ENCODE results near the gene TBC1D22A. TPM values are rescaled to one million over a fixed set of nuclear protein-coding genes. Genes with fewer than 3 reads are reported as not detected.

Gene TBC1D22A
- total and polyA plus RNA-seq, 9 donors, result 12.5 to 25.6 (median 18.5) TPM

DNA sequence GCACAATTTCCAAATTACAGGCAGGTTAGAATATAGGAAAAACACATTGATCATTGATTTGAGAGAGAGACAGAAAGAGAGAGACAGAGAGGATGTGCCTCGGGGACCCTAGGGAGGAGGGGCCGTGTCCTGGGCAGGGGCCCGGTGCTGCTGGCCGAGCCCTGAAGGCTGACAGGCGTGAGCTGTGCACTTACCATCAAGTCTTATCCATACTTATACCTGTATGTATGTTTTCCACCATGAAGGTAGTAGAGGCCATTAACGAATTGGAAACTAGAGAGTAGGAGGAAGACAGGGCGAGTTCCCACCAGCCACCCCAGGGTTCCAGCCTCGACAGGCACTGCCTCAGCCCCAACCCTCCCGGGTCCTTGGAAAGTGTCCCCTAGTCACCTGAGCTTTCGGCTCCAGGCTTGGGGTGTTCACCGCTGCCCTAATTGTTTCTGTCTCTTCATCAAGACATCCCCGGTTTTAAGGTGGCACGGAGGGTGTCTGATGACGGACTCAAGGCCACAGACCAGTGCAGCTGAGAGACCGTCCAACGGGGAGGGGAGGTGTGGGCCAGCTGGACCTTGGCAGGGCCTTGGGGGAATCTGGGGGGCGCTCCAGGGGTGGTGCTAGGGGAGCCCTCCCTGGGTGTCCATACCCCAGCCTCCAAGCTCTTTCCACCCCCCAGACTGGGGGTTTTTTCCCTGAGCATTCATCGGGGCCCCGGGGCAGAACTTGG lies 431.3 kb downstream of the TBC1D22A start:
- Histone ChIP-seq H3K4me1 (ENCODE audit: insufficient read depth) (peaks cover 2% of the 10 kb centered on the region), H3K9me3 (no peaks in the 10 kb centered on the region), H3K27ac (no peak overlapping the region), H3K4me3 (no peak overlapping the region), H3K36me3 (no peaks in the 10 kb centered on the region), H3K27me3 (no peaks in the 10 kb centered on the region)
- intact Hi-C loops (cut with DNase I), result no loop called here
- WGBS, 3 donors, result 83 to 89% (median 87%) methylated on average over 19 of the region's 19 CpGs
- TF ChIP-seq, protein P1, sequence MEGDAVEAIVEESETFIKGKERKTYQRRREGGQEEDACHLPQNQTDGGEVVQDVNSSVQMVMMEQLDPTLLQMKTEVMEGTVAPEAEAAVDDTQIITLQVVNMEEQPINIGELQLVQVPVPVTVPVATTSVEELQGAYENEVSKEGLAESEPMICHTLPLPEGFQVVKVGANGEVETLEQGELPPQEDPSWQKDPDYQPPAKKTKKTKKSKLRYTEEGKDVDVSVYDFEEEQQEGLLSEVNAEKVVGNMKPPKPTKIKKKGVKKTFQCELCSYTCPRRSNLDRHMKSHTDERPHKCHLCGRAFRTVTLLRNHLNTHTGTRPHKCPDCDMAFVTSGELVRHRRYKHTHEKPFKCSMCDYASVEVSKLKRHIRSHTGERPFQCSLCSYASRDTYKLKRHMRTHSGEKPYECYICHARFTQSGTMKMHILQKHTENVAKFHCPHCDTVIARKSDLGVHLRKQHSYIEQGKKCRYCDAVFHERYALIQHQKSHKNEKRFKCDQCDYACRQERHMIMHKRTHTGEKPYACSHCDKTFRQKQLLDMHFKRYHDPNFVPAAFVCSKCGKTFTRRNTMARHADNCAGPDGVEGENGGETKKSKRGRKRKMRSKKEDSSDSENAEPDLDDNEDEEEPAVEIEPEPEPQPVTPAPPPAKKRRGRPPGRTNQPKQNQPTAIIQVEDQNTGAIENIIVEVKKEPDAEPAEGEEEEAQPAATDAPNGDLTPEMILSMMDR (IDR thresholded peaks at IDR 0.05), result no peak
- no peak for TF ChIP-seq POLR2A (IDR thresholded peaks at IDR 0.05)
- TF ChIP-seq EP300 (IDR thresholded peaks at IDR 0.05), result no peak
- peak in 2 of 5 donors; percentile 10 to 29 for DNase-seq

DNA sequence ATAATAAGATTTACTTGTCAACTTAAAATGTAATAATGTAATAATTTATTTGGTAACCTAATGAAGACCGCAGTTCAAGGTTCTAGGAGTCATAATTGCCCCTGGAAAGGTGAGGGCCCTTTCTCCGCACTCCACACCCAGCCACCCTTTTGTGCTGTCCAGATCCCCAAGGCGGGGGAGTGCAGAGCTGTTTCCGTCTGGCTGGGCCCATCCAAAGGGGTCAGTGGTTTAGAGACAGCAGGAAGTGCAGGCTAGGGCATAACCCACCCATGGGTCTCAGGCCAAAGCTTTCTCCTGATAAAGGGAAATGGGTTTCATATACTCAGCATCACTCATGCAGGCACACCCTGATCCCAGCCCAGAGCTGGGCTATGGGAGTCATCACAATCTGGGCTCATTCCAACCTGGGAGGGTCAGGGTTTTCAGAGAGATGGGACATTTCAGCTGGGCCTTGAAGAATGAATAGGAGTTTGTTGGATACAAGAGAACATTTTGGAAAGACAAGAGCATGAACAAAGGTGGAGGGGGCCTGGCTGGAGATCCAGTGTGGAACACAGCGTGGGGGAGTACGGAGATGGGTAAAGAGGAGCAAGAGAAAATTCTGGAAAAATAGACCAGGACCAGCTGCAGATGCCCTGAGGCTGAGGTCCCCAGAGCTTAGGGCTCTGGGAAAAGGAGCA lies 432.2 kb downstream of the TBC1D22A start:
- Histone ChIP-seq H3K27ac (no peak overlapping the region), H3K27me3 (no peaks in the 10 kb centered on the region), H3K9me3 (no peaks in the 10 kb centered on the region), H3K36me3 (no peaks in the 10 kb centered on the region), H3K4me3 (no peak overlapping the region), H3K4me1 (ENCODE audit: insufficient read depth) (peaks cover 2% of the 10 kb centered on the region)
- no peak for TF ChIP-seq EP300 (IDR thresholded peaks at IDR 0.05)
- TF ChIP-seq POLR2A (IDR thresholded peaks at IDR 0.05), result no peak
- TF ChIP-seq, protein P1 (IDR thresholded peaks at IDR 0.05), result no peak
- 93 to 96% (median 94%) methylated on average over 6 of the region's 6 CpGs for WGBS, 3 donors
- DNase-seq, result peak in 1 of 5 donors; percentile 4
- intact Hi-C loops (cut with DNase I), result no loop called here

DNA sequence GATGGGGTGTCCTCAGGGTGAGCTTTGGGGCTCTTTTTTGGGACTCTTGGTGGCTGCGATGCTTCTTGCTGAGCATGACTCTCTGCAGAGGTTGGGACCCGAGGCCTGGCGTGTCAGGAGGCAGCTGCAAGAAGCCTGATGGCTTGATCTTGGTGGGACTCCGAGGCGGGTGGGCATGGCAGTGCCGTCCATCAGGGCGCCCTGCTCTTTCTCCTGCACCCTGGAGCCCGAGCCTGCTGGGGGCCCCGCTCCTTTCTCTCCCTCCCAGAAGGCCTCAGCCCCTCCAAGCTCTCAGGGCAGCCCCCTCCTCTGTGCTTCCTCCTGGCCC lies 432.7 kb downstream of the TBC1D22A start:
- intact Hi-C loops (cut with DNase I), result no loop called here
- DNase-seq, result peak in 2 of 5 donors; percentile 6 to 27

DNA sequence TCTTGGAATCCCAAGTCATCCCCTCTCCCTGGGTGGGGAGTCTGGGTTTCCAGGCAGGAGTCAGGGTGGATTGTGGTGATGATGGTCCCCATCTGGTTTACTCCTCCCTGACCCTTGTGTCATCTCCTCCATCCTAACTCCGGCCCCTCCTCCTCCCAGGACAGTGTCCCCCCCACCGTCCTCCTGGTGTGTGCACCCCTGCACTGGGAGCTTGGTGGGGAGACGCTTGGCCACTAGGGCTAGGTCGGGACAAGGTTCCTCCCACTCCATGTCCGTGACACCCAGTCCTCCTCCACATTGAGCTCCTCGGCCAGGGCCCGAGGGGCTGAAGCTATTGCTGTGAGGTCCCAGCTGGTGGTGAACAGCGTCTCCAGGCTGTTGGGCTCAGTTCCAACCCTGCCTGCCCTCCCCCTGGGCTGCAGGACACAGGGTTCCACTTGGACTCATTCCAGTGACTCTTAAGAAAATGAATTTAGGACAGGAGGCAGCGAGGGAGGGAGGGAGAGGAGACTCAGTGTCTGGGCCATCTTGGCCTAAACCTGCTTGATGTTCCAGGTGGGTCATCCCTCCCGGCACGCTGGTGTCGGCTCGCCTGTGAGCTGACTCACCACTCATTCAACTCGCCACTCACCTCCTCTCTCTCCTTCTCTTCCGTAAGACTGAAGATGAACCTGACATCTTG lies 433.2 kb downstream of the TBC1D22A start:
- no peaks in the 10 kb centered on the region for H3K27me3 ChIP-seq
- TF ChIP-seq EP300 (IDR thresholded peaks at IDR 0.05) (no peak), POLR2A (IDR thresholded peaks at IDR 0.05) (no peak)
- TF ChIP-seq, protein P1 (IDR thresholded peaks at IDR 0.05), result no peak

More for the DNA sequence above, 432.7 kb downstream of the TBC1D22A start:
- TF ChIP-seq, protein P1 (IDR thresholded peaks at IDR 0.05), result no peak
- TF ChIP-seq POLR2A (IDR thresholded peaks at IDR 0.05) (no peak), EP300 (IDR thresholded peaks at IDR 0.05) (no peak)
- H3K27me3 ChIP-seq, result no peaks in the 10 kb centered on the region
- H3K36me3 ChIP-seq, result no peaks in the 10 kb centered on the region
- no peaks in the 10 kb centered on the region for H3K9me3 ChIP-seq
- WGBS, 3 donors, result 90 to 99% (median 97%) methylated on average over 9 of the region's 9 CpGs
- no peak overlapping the region for H3K27ac ChIP-seq
- no peak overlapping the region for H3K4me3 ChIP-seq
- H3K4me1 ChIP-seq (ENCODE audit: insufficient read depth), result peaks cover 3% of the 10 kb centered on the region

More for the DNA sequence above, 433.2 kb downstream of the TBC1D22A start:
- H3K9me3 ChIP-seq, result no peaks in the 10 kb centered on the region
- WGBS, 3 donors, result 37 to 48% (median 38%) methylated on average over 15 of the region's 15 CpGs
- intact Hi-C loops (cut with DNase I), result no loop called here
- DNase-seq, result peak in 3 of 5 donors; percentile 21 to 50 (median 41)
- H3K36me3 ChIP-seq, result no peaks in the 10 kb centered on the region
- no peak overlapping the region for H3K4me3 ChIP-seq
- H3K4me1 ChIP-seq (ENCODE audit: insufficient read depth), result peaks cover 8% of the 10 kb centered on the region
- no peak overlapping the region for H3K27ac ChIP-seq

Data from ovary (tissue), 9 donors.